Smooth muscle cell (in vitro differentiated cells): ENCODE measurements around the gene SAMD4B. TPM values are rescaled to one million over a fixed set of nuclear protein-coding genes. Genes with fewer than 3 reads are reported as not detected.
"Not testable (repeated sequence)": the region's sequence is repeated elsewhere in the genome, so short reads cannot be mapped to it uniquely, and the experiment has no call there.

ENCODE experiments used
- DNase-seq: peaks from one replicate; lab custom pipeline; 2025; ENCODE audit not compliant: unreplicated experiment; lab: John Stamatoyannopoulos, UW
- H2AFZ ChIP-seq: fragments of 200-600 bp; sonication (generic); 2 replicates; pipeline ENCODE4 v1.6.0; 2016; ENCODE audit warnings: antibody characterized with exemption, low read depth, mild to moderate bottlenecking
- H3F3A ChIP-seq: fragments of 200-600 bp; sonication (generic); 2 replicates; pipeline ENCODE4 v1.6.0; 2017; ENCODE audit warnings: antibody characterized with exemption, low read depth
- H3K27ac ChIP-seq: fragments of 200-600 bp; sonication (generic); 2 replicates; pipeline ENCODE4 v1.5.1; 2016; ENCODE audit warnings: low read depth, mild to moderate bottlenecking
- H3K27me3 ChIP-seq: fragments of 200-600 bp; sonication (generic); 2 replicates; pipeline ENCODE4 v1.6.1; 2016; ENCODE audit warnings: low read depth, mild to moderate bottlenecking
- H3K36me3 ChIP-seq: fragments of 200-600 bp; sonication (generic); 2 replicates; pipeline ENCODE4 v1.5.1; 2016; ENCODE audit warnings: low read depth
- H3K4me1 ChIP-seq: fragments of 200-600 bp; sonication (generic); 2 replicates; pipeline ENCODE4 v1.5.1; 2016; ENCODE audit warnings: low read depth
- H3K4me2 ChIP-seq: fragments of 200-600 bp; sonication (generic); 2 replicates; pipeline ENCODE4 v1.6.0; 2016; ENCODE audit warnings: mild to moderate bottlenecking
- H3K4me3 ChIP-seq: fragments of 200-600 bp; sonication (generic); 2 replicates; pipeline ENCODE4 v1.5.1; 2016; ENCODE audit warnings: mild to moderate bottlenecking
- H3K79me2 ChIP-seq: fragments of 200-600 bp; sonication (generic); 2 replicates; pipeline ENCODE4 v1.6.0; 2016; ENCODE audit warnings: low read depth, mild to moderate bottlenecking
- H3K9ac ChIP-seq: fragments of 200-600 bp; sonication (generic); 2 replicates; pipeline ENCODE4 v1.6.0; 2016; ENCODE audit warnings: low read depth
- H3K9me3 ChIP-seq: fragments of 200-600 bp; sonication (generic); replicated peaks from 2 replicates; pipeline ENCODE4 v1.5.1; 2016; ENCODE audit warnings: low read depth
- H4K20me1 ChIP-seq: fragments of 200-600 bp; sonication (generic); 2 replicates; pipeline ENCODE4 v1.6.0; 2016; ENCODE audit warnings: low read depth
- CTCF ChIP-seq: fragments of 200-600 bp; sonication (generic); IDR thresholded peaks from 2 replicates; pipeline ENCODE4 v1.5.1; 2017; ENCODE audit warnings: borderline replicate concordance, mild to moderate bottlenecking, antibody characterized with exemption; ENCODE audit not compliant: insufficient read depth, poor library complexity, severe bottlenecking
- WGBS: methylation state at CpG from one replicate; pipeline ENCODE4 v1.1.7; 2016; ENCODE audit warnings: low lambda C conversion rate; 5-methylcytosine and 5-hydroxymethylcytosine counted together
- polyA plus RNA-seq: library from polyadenylated mRNA; unstranded; fragments of >200 nt; fragmentation: Nextera tagmentation; extraction: Ambion mirVana; gene quantifications from 2 replicates; pipeline ENCODE4 v1.2.1, GENCODE V29; 2016
- total RNA-seq: library from RNA; depleted of rRNA; stranded (reverse); fragments of >200 nt; gene quantifications from 2 replicates; pipeline ENCODE4 v1.2.3, GENCODE V29; 2014

Gene SAMD4B
- total and polyA plus RNA-seq, 2 experiments from 2014 or later: 58.3 to 61.8 TPM

- no peaks in the 10 kb centered on the region for H3K4me1 ChIP-seq
- H3K27ac ChIP-seq: no peak overlapping the region
- H3K79me2 ChIP-seq: no peaks in the 10 kb centered on the region
- H3K9me3 ChIP-seq: no peaks in the 10 kb centered on the region
- no peak for DNase-seq
- no peak overlapping the region for H3K9ac ChIP-seq
- no peak for TF ChIP-seq CTCF
- H3K4me3 ChIP-seq: no peak overlapping the region
- no peaks in the 10 kb centered on the region for H4K20me1 ChIP-seq
- no peak overlapping the region for H3K4me2 ChIP-seq
- H3K36me3 ChIP-seq: no peaks in the 10 kb centered on the region
- 93% methylated on average over 5 of the region's 5 CpGs for WGBS
- H3F3A ChIP-seq: no peaks in the 10 kb centered on the region
- H3K27me3 ChIP-seq: no peaks in the 10 kb centered on the region
- no peak overlapping the region for H2AFZ ChIP-seq
Measured at GRCh38 chr19:39334444-39334976, 7.7 kb upstream of the SAMD4B start.

GRCh38 chr19:39335168-39335548, 7.1 kb upstream of the SAMD4B start:
- no peak for DNase-seq
- Histone ChIP-seq H3K4me2 (no peak overlapping the region), H3K27me3 (no peaks in the 10 kb centered on the region), H3K4me1 (no peaks in the 10 kb centered on the region), H3K79me2 (no peaks in the 10 kb centered on the region), H4K20me1 (no peaks in the 10 kb centered on the region), H3K9ac (no peak overlapping the region), H3K9me3 (no peaks in the 10 kb centered on the region), H3K36me3 (no peaks in the 10 kb centered on the region), H3K4me3 (no peak overlapping the region), H3F3A (no peaks in the 10 kb centered on the region), H3K27ac (no peak overlapping the region), H2AFZ (no peak overlapping the region)
- TF ChIP-seq CTCF: no peak
- WGBS: 86% methylated on average over 6 of the region's 6 CpGs

- Histone ChIP-seq H4K20me1 (no peaks in the 10 kb centered on the region), H3K36me3 (no peaks in the 10 kb centered on the region), H3K27me3 (no peaks in the 10 kb centered on the region), H3K79me2 (peaks cover 9% of the 10 kb centered on the region), H3K4me2 (no peak overlapping the region), H3K4me1 (peaks cover 4% of the 10 kb centered on the region), H3K27ac (no peak overlapping the region), H3K4me3 (no peak overlapping the region), H3K9ac (no peak overlapping the region), H3F3A (no peaks in the 10 kb centered on the region), H3K9me3 (no peaks in the 10 kb centered on the region), H2AFZ (no peak overlapping the region)
- DNase-seq: no peak
- TF ChIP-seq CTCF: no peak
- WGBS: 78% methylated on average over 3 of the region's 3 CpGs
Measured at GRCh38 chr19:39336483-39336882, 5.7 kb upstream of the SAMD4B start.

DNA sequence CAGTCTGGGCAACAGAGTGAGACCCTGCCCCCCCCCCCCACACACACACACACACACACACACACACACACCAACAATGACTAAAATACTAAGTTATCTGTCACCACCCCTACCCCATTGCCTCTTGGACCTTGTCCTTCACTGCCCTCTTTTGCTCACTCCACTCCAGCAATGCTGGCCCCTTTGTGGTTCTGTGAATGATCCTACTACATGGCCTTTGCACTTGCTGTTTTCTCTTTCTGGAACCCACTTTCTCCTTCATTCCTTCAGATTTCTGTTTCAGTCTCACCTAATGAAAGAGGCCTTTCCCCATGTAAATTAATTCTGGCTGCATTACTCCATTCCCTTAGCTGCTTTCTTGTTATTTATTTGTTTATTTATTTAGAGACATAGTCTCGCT, 2.5 kb upstream of the SAMD4B start:
- Histone ChIP-seq H4K20me1 (peaks cover 19% of the 10 kb centered on the region), H2AFZ (no peak overlapping the region), H3F3A (no peaks in the 10 kb centered on the region), H3K4me2 (no peak overlapping the region), H3K9ac (no peak overlapping the region), H3K4me3 (no peak overlapping the region), H3K79me2 (peaks cover 31% of the 10 kb centered on the region), H3K36me3 (no peaks in the 10 kb centered on the region), H3K9me3 (no peaks in the 10 kb centered on the region), H3K4me1 (peaks cover 18% of the 10 kb centered on the region), H3K27ac (no peak overlapping the region), H3K27me3 (no peaks in the 10 kb centered on the region)
- DNase-seq: no peak
- no peak for TF ChIP-seq CTCF
- 97% methylated on average over 1 of the region's 1 CpG for WGBS

GRCh38 chr19:39340156-39340555, 2.1 kb upstream of the SAMD4B start:
- Histone ChIP-seq H4K20me1 (peaks cover 24% of the 10 kb centered on the region), H3K79me2 (peaks cover 35% of the 10 kb centered on the region), H3K4me2 (peak overlapping the region; percentile 92), H3K4me1 (peaks cover 18% of the 10 kb centered on the region)
- not testable (repeated sequence) for DNase-seq, H3K27me3 ChIP-seq, H3K27ac ChIP-seq, H3K36me3 ChIP-seq, H3K4me3 ChIP-seq, H3K9me3 ChIP-seq, H3F3A ChIP-seq, H3K9ac ChIP-seq, H2AFZ ChIP-seq
- WGBS: 83% methylated on average over 7 of the region's 7 CpGs
